Measurements from ENCODE around the gene WDR45B.

DNA sequence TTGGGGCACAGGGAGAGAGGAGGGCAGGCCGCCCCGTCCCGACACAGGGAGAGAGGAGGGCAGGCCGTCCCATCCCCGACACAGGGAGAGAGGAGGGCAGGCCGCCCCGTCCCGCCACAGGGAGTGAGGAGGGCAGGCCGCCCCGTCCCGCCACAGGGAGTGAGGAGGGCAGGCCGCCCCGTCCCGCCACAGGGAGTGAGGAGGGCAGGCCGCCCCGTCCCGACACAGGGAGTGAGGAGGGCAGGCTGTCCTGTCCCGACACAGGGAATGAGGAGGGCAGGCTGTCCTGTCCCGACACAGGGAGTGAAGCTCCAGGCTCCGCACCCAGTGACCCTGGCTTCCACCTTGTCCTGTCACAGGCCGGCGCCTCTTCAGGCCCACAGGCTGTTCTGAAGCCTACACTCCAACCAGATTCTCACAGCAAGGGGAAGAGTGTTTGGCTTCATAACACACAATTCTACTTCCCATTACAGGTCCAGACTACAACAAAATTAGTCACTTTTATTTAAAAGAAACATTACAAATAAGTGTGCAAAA, 34.1 kb downstream of the WDR45B start:
- TF ChIP-seq, protein P1, sequence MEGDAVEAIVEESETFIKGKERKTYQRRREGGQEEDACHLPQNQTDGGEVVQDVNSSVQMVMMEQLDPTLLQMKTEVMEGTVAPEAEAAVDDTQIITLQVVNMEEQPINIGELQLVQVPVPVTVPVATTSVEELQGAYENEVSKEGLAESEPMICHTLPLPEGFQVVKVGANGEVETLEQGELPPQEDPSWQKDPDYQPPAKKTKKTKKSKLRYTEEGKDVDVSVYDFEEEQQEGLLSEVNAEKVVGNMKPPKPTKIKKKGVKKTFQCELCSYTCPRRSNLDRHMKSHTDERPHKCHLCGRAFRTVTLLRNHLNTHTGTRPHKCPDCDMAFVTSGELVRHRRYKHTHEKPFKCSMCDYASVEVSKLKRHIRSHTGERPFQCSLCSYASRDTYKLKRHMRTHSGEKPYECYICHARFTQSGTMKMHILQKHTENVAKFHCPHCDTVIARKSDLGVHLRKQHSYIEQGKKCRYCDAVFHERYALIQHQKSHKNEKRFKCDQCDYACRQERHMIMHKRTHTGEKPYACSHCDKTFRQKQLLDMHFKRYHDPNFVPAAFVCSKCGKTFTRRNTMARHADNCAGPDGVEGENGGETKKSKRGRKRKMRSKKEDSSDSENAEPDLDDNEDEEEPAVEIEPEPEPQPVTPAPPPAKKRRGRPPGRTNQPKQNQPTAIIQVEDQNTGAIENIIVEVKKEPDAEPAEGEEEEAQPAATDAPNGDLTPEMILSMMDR (IDR thresholded peaks at IDR 0.05; ENCODE audit: insufficient read depth, low read length, poor library complexity, severe bottlenecking) = no peak
- TF ChIP-seq EZH2phosphoT487 (conservative IDR thresholded peaks at IDR 0.05; ENCODE audit: low read length) = no peak

All from SU-DHL-6 (cell line).